ENCODE measurements around the gene ADAM29. TPM values are rescaled to one million over a fixed set of nuclear protein-coding genes. Genes with fewer than 3 reads are reported as not detected.

ADAM29 gene
- total RNA-seq, 6 experiments from 2014 or later: not detected

GRCh38 chr4:174928174-174928573, 10.0 kb downstream of the ADAM29 start:
- H3K4me1 ChIP-seq: no peaks in the 10 kb centered on the region
- no peak for ATAC-seq
- TF ChIP-seq, protein P1, sequence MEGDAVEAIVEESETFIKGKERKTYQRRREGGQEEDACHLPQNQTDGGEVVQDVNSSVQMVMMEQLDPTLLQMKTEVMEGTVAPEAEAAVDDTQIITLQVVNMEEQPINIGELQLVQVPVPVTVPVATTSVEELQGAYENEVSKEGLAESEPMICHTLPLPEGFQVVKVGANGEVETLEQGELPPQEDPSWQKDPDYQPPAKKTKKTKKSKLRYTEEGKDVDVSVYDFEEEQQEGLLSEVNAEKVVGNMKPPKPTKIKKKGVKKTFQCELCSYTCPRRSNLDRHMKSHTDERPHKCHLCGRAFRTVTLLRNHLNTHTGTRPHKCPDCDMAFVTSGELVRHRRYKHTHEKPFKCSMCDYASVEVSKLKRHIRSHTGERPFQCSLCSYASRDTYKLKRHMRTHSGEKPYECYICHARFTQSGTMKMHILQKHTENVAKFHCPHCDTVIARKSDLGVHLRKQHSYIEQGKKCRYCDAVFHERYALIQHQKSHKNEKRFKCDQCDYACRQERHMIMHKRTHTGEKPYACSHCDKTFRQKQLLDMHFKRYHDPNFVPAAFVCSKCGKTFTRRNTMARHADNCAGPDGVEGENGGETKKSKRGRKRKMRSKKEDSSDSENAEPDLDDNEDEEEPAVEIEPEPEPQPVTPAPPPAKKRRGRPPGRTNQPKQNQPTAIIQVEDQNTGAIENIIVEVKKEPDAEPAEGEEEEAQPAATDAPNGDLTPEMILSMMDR (IDR thresholded peaks at IDR 0.05): no peak
- no peak for TF ChIP-seq POLR2A (IDR thresholded peaks at IDR 0.05)
- H3K27me3 ChIP-seq: no peaks in the 10 kb centered on the region
- H3K27ac ChIP-seq: no peak overlapping the region
- no peaks in the 10 kb centered on the region for H3K9me3 ChIP-seq
- WGBS (ENCODE audit: insufficient coverage, low coverage, low lambda C conversion rate, missing lambda C conversion rate): 67% methylated on average over 6 of the region's 6 CpGs
- intact Hi-C loops (cut with DNase I): no loop called here
- no peaks in the 10 kb centered on the region for H3K36me3 ChIP-seq
- no peak for DNase-seq
- no peak overlapping the region for H3K4me3 ChIP-seq

DNA sequence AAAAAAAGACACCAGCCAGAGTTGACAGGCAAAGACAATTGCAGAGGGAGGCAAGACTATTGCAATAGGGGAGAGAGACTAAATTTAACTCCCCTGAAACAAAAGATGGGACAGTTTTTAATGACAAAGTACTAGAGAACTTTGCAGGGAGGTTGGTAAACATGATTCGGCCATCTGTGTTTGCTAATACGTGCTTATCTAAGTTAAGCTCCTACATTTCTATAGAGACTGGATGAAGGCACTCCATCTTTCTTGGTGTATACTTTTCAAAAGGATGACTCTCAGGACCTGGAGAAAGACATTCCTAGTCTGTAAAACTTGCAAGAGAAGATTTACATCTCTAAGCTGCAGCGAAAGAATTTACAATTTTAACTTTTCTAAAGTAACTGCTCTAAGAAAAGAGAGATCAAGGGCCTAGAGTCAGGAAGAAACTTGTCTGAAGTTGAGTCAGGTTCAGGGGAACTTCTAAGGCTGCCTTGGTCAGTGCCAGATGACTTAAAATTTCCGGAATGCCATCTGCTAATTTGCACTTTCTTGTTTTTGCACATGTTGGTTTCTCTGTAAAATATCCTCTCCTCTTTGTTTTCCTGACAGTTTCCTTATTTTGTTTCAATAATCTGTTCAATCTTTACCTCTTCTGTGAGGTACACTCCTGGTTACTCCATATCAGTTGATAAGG, 10.6 kb downstream of the ADAM29 start:
- no peaks in the 10 kb centered on the region for H3K36me3 ChIP-seq
- intact Hi-C loops (cut with DNase I): no loop called here
- no peak overlapping the region for H3K27ac ChIP-seq
- TF ChIP-seq POLR2A (IDR thresholded peaks at IDR 0.05): no peak
- TF ChIP-seq, protein P1 (IDR thresholded peaks at IDR 0.05): no peak
- WGBS (ENCODE audit: insufficient coverage, low coverage, low lambda C conversion rate, missing lambda C conversion rate): 60% methylated on average over 4 of the region's 4 CpGs
- no peak overlapping the region for H3K4me3 ChIP-seq
- no peaks in the 10 kb centered on the region for H3K4me1 ChIP-seq
- no peaks in the 10 kb centered on the region for H3K9me3 ChIP-seq
- H3K27me3 ChIP-seq: no peaks in the 10 kb centered on the region
- ATAC-seq (no peak), DNase-seq (no peak)

DNA sequence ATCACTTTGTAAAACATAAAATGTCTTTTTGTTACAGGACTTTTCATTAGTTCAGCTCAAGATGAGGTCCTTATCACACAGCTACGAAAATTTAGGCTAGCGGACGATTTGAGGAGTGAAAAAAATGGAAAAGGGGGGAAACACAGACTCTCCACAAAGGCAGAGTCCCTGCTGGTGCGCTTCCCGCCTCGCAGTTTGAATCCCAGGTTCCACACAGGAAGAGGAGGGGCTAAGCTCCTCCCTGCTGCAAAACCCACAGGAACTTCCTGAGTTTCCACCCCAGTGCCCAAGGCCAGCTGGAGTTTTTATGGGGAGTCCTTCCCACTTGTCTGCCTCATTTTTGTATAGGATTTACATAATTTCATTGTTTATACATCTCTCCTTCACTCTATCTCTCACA, 11.2 kb downstream of the ADAM29 start:
- no peak overlapping the region for H3K27ac ChIP-seq
- ATAC-seq (no peak), DNase-seq (no peak)
- no peaks in the 10 kb centered on the region for H3K36me3 ChIP-seq
- no peaks in the 10 kb centered on the region for H3K4me1 ChIP-seq
- no peaks in the 10 kb centered on the region for H3K9me3 ChIP-seq
- no peak overlapping the region for H3K4me3 ChIP-seq
- no peak for TF ChIP-seq POLR2A (IDR thresholded peaks at IDR 0.05)
- TF ChIP-seq, protein P1 (IDR thresholded peaks at IDR 0.05): no peak
- WGBS (ENCODE audit: insufficient coverage, low coverage, low lambda C conversion rate, missing lambda C conversion rate): 57% methylated on average over 6 of the region's 6 CpGs
- H3K27me3 ChIP-seq: no peaks in the 10 kb centered on the region
- intact Hi-C loops (cut with DNase I): no loop called here

DNA sequence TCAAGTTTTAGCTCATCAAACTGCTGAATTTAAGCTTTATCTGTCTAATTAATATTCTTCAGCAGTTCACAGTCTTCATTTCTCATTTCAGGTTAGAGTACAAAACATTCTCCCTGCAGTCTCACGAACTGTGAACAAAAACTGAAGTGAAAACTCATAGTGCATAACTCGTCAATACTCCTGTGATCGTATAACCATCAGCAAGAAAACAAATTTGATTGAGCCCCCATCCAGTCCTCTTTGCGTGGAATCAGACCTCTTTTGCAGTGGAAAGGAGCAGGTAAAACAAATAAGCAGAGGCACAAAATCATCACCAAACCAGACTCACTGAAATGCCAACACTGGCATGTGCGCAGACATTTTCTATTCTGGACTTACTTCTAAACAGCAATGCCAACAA, 12.7 kb downstream of the ADAM29 start:
- intact Hi-C loops (cut with DNase I): no loop called here
- H3K27me3 ChIP-seq: no peaks in the 10 kb centered on the region
- DNase-seq (no peak), ATAC-seq (no peak)
- H3K4me1 ChIP-seq: no peaks in the 10 kb centered on the region
- no peak overlapping the region for H3K4me3 ChIP-seq
- H3K27ac ChIP-seq: no peak overlapping the region
- 46% methylated on average over 5 of the region's 5 CpGs for WGBS (ENCODE audit: insufficient coverage, low coverage, low lambda C conversion rate, missing lambda C conversion rate)
- H3K36me3 ChIP-seq: no peaks in the 10 kb centered on the region
- H3K9me3 ChIP-seq: no peaks in the 10 kb centered on the region
- no peak for TF ChIP-seq POLR2A (IDR thresholded peaks at IDR 0.05)
- TF ChIP-seq, protein P1 (IDR thresholded peaks at IDR 0.05): no peak
